Measurements from ENCODE around the gene FDXR.

The FDXR gene

GRCh38 chr17:74898376-74898946 is 25.7 kb upstream of the FDXR start:
- DNase-seq (ENCODE audit: low read depth), result no peak

DNA sequence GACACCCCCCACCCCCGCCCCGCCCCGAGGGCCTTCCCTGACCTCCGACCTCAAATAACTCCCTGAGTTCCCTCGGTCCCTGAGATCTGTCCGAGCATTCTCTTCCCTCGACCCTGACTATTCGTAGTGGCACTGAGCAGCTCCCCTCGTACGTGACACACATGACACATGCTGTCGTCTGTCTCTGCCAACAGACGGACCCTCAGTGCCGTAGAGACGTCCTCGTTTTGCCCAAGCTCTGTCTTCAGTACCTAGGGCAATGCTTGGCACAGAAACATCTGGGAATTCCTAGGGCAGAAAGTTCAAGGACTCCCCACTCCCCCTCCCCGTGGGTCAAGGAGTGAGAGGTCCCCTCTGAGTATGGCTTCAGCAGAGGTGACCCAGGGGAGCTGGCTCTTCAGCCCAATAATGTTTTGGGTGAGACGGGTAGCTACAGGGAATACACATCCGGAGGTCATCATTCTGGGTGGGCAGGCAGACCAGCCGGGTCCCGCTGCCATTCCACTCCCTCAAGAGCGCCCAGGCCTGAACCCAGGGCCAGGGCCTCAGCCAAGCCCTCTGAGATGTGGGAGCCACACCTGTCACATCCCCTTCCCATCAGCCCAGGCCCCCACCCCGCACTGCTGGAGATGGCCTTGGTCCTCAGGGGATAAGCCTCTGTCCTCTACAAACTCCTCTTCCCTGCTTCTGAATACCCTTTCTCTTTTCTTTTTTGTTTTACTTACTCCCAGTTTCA is 21.3 kb upstream of the FDXR start:
- no peak for DNase-seq (ENCODE audit: low read depth)

- no peak for DNase-seq (ENCODE audit: low read depth)
Observed at GRCh38 chr17:74892974-74893911, 20.4 kb upstream of the FDXR start, which contains the start of gene FADS6. FADS6 (minus strand) TSS chr17:74893633; CDS start chr17:74893595, 38 bp downstream.

DNA sequence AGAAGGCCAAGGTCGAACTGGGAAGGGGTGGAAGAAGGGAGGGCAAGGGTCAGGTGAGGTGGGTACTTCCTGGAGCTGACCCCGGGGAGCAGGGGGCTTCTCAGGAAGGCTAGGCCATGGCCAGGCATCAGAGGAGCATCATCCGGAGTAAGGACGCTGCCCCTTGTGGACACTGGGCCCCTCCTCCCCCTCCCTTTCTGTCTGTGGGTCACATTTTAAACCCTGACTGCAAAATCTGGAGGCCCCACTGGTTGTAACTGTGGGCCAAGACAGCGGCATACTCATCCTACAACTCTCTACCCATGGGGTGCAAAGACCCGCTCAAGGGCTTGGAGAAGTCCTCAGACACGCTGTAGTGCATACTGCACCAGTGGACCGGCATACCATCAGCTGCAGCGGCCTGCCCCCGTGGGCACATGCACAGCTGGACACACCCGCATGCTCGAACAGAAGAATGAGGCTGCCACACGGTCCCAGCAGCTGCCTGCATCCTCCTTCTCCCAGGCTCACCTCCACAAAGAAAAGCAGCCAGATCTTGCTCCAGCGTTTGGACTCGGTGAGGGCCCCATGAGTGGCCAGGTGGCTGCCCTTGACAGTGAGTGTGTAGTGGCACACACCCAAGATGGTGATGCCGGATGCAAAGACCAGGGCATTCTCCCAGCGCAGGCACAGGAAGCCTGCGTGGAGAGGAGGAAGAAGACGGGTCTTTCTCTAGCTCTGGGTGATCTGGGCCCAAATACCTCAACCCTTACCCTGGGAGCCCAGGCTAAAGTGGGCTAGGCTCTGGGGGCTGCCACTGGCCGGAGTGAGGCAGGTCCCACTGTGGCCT is 19.4 kb upstream of the FDXR start:
- no peak for DNase-seq (ENCODE audit: low read depth)

GRCh38 chr17:74890554-74890953 is 17.8 kb upstream of the FDXR start:
- no peak for DNase-seq (ENCODE audit: low read depth)

DNA sequence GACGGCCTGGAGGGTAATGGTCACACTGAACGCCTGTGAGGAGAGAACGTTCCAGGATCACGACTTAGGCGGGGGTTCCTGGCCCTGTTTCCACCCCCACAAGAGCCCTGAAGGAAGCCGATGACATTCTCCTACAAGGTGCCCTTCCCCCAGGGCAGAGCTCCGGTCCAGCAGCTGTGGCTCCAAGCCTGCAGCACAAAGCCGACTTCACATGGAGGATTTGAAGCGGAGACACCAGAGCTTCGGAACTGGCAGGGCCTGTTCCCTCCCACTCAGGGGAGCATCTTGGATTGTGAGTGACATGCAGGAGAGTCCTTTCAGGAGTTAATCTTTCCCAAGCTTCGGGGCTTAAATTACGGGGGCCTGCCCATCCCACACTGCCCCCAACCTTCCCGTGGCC is 15.7 kb upstream of the FDXR start:
- no peak for DNase-seq (ENCODE audit: low read depth)

- DNase-seq (ENCODE audit: low read depth), result no peak
Observed at GRCh38 chr17:74883241-74883745, 10.5 kb upstream of the FDXR start.

DNA sequence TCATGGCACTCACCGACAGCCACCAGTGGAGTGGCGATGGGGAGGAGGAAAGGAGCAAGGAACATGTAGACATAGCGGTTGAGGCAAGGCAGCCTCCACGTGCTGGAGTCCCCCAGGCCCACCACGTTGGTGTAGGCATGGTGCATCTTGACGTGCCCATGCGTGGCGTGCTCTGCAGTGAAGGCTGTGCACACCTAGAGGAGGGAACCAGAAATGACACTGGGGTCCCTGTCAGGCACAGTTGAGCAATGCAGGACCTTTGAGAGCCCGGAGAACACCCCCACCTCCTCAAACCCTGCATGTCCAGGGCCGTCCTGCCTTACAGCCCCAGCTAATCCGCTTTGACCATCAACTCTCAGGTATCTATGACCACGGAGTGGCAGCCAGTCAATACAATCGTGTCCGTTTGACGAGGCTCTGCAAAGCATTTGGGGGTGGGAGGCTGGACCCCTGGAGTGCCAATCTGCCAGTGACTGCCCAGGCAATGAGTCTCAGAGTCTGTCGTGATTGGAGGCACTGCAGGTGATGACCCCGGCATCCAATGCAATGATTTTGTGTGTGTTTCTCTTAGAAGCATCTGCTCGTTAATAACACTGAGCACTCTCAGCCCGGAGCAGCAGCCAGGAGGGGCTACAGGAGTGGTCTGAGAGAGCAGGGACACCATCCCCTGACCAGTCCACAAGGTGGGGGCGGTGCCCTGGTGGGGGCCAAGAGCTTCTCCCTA is 9.9 kb upstream of the FDXR start:
- no peak for DNase-seq (ENCODE audit: low read depth)

GRCh38 chr17:74881073-74881472 is 8.3 kb upstream of the FDXR start:
- DNase-seq (ENCODE audit: low read depth), result no peak

DNA sequence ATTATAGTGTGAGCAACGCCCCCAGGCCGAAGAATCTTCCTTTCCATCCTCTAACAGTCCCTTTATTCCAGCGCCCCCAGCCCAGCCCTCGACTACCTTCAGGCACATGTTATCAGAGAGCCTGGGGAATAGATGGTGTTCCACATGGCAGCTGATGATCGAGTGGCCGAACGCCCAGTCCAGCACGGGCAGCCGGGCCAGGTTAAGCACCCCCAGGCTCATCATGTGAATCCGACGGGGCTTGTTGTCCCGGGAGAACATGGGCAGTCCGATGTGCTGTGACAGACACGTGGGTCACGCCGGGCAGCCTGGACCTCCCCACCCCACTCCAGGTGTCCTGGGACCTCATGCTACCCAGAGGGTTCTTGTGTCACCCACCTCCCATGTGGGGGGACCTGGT is 6.5 kb upstream of the FDXR start:
- no peak for DNase-seq (ENCODE audit: low read depth)

DNA sequence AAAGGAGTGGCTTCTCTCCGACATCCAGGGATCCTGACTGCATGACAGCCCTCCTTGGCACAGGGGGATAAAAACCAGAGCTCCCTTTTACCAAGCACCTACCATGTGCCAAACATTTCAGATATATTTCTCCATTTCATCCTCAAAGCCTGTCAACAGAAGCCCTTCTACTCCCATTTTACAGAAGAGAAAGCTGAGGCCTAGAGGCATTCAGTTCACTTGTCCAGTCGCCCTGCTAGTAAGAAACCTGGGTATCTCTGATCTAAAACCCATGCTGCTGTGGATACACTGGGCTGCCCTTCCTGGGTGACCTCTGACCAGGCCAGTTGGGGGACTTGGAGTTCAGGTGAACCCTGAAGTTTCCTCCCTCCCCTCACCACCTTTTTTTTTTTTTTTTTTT is 5.9 kb upstream of the FDXR start:
- DNase-seq (ENCODE audit: low read depth), result no peak

GRCh38 chr17:74877592-74878548 is 5.1 kb upstream of the FDXR start:
- no peak for DNase-seq (ENCODE audit: low read depth)

- DNase-seq (ENCODE audit: low read depth), result no peak
Observed at GRCh38 chr17:74875977-74876593, 3.3 kb upstream of the FDXR start.

- no peak for DNase-seq (ENCODE audit: low read depth)
Observed at GRCh38 chr17:74875155-74875976, 2.6 kb upstream of the FDXR start.

GRCh38 chr17:74874615-74875037 is 1.8 kb upstream of the FDXR start:
- DNase-seq (ENCODE audit: low read depth), result no peak

DNA sequence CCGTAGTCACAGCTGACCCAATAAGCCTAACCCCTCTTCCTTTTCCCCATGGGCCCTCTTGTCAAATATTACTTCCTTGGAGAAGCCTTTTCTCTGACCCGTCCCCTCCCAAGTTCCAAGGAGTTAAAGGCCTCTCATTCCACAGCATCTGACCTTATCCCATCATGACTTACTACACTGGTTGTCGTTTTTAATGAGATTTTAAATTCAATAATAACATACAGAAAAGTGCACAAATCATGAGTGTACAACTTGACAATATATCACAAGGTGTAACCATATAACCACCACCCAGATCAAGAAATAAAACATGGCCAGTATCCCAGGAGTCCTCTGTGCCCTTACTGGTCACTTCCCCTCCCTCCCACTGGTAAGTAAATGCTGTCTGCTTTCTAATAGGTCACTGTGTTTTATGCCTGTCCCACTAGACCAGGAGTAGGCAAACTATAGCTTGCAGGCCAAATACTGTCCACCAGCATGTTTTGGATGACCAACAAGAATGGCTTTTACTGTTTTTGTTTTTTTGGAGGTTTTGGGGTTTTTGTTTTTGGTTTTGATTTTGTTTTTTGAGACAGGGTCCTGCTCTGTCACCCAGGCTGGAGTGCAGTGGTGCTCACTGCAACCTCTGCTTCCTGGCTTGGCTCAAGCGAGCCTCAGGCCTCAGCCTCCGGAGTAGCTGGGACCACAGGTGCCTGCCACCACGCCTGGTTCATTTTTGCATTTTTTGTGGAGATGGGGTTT is 1.2 kb upstream of the FDXR start:
- no peak for DNase-seq (ENCODE audit: low read depth)

DNA sequence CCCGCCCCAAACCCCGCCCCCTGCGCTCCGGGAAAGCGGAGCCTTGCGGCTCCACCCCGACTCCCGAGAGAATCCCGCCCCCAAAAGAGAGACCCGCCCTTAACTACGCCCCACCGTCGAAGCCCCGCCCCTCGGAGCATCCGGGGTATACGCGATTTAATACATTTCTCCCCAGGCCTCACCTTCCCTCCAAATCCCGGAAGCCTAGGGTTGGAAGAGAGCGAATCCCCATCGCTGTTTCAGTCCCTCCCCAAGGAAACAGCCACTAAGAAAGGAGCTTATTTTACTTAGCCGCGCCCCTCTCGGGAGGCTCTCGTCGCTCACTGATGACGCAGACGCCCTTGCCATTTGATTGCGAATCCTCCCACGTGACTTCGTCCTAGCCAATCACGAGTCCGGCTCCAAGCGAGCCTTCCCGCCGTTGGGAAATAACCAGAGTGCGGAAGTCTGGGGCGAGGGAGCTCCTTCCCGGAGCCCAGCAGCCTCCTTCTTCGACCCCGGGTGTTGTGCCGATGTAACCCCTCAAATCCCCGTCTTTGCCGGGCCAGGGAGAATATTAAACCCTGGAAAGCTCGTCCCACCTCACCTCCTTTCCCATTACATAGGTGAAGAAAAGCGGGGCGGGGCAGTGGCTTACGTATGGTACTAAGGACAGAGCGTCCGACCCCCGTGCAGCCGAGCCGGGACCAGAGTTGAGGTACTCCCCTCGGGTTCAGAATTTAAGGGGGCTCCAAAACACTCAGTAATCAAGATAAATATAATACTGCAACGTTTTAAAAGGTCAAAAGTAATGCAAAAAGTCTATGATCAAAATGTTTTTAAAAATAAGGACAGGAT is 461 bp upstream of the FDXR start:
- peak; percentile 98 for DNase-seq (ENCODE audit: low read depth)
